ENCODE data around the gene FAM217A.

The FAM217A gene

GRCh38 chr6:4021854-4022695 lies 56.9 kb downstream of the FAM217A start:
- in situ Hi-C loops (cut with HindIII; ENCODE audit: low sequenced_read_pairs) = no loop called here

- in situ Hi-C loops (cut with HindIII; ENCODE audit: low sequenced_read_pairs) = no loop called here
Measured at GRCh38 chr6:4021133-4021853, 57.6 kb downstream of the FAM217A start.

GRCh38 chr6:4020822-4021132 lies 58.2 kb downstream of the FAM217A start:
- in situ Hi-C loops (cut with HindIII; ENCODE audit: low sequenced_read_pairs) = no loop called here

GRCh38 chr6:4018924-4019236 lies 60.1 kb downstream of the FAM217A start:
- in situ Hi-C loops (cut with HindIII; ENCODE audit: low sequenced_read_pairs) = no loop called here

Data from DLD1 (cell line).